CD14-positive monocyte (primary cell): Measurements from ENCODE around the gene PPP2R3A. TPM values are rescaled to one million over a fixed set of nuclear protein-coding genes. Genes with fewer than 3 reads are reported as not detected.
A peak's percentile ranks its signal among the peaks of the same experiment; 100 is the strongest.

ENCODE experiments used
- DNase-seq, 3 donors: peaks; one replicate each; pipeline ENCODE4 v3.0.0-alpha.2; 2011 to 2022
- H2AFZ ChIP-seq: 2 replicates; pipeline ENCODE4 v1.6.0; 2012; ENCODE audit warnings: mild to moderate bottlenecking, low read depth, low read length, inconsistent platforms; ENCODE audit not compliant: insufficient read depth, poor library complexity, severe bottlenecking
- H3K27ac ChIP-seq, 2 donors: 1 replicate in 1 of 2; 2 replicates in 1 of 2; pipeline ENCODE4 v1.5.1; 2012 to 2013; ENCODE audit warnings: low read length in 2 of 2, control low read depth in 1 of 2, inconsistent platforms in 1 of 2, low read depth in 1 of 2, mild to moderate bottlenecking in 1 of 2
- H3K27me3 ChIP-seq, 2 donors: one replicate each; pipeline versions ENCODE4 v1.6.0 to v1.6.1; 2011 to 2013; ENCODE audit warnings: low read length in 2 of 2; ENCODE audit not compliant: control insufficient read depth in 2 of 2, insufficient read depth in 2 of 2
- H3K36me3 ChIP-seq, 2 donors: replicated peaks in 1 of 2; 1 replicate in 1 of 2; 2 replicates in 1 of 2; pipeline versions ENCODE4 v1.5.1 to v1.6.1; 2012 to 2013; ENCODE audit warnings: low read length in 2 of 2, control low read depth in 1 of 2, inconsistent platforms in 1 of 2, mild to moderate bottlenecking in 1 of 2; ENCODE audit not compliant: insufficient read depth in 2 of 2, control insufficient read depth in 1 of 2
- H3K4me1 ChIP-seq, 2 donors: 1 replicate in 1 of 2; 2 replicates in 1 of 2; pipeline versions ENCODE4 v1.5.1 to v1.6.1; 2012 to 2013; ENCODE audit warnings: low read length in 2 of 2, control low read depth in 1 of 2, inconsistent platforms in 1 of 2, mild to moderate bottlenecking in 1 of 2, moderate library complexity in 1 of 2; ENCODE audit not compliant: insufficient read depth in 2 of 2, control insufficient read depth in 1 of 2
- H3K4me2 ChIP-seq: replicated peaks from 2 replicates; pipeline ENCODE3; 2012; ENCODE audit warnings: low read length, moderate library complexity, mild to moderate bottlenecking; ENCODE audit not compliant: poor library complexity, severe bottlenecking; ENCODE audit errors: extremely low read depth
- H3K4me3 ChIP-seq, 3 experiments: fragments of 200-600 bp in 1 of 3; sonication (generic) in 1 of 3; replicated peaks in 1 of 3; 1 replicate in 2 of 3; 2 replicates in 1 of 3; pipeline ENCODE4 v1.5.1; 2011 to 2013; ENCODE audit warnings: low read length in 3 of 3, mild to moderate bottlenecking in 3 of 3, control low read depth in 2 of 3, low read depth in 2 of 3, inconsistent platforms in 1 of 3, moderate library complexity in 1 of 3
- H3K79me2 ChIP-seq: 2 replicates; pipeline ENCODE4 v1.6.0; 2012; ENCODE audit warnings: mild to moderate bottlenecking, control low read depth, inconsistent platforms, low read length, moderate library complexity; ENCODE audit not compliant: insufficient read depth
- H3K9ac ChIP-seq: 2 replicates; pipeline ENCODE4 v1.6.0; 2017; ENCODE audit warnings: low read length, mild to moderate bottlenecking; ENCODE audit not compliant: insufficient read depth, poor library complexity, severe bottlenecking
- H3K9me3 ChIP-seq, 2 donors: replicated peaks in 1 of 2; 1 replicate in 1 of 2; 2 replicates in 1 of 2; pipeline versions ENCODE4 v1.5.1 to v1.6.1; 2012 to 2013; ENCODE audit warnings: low read length in 2 of 2, control low read depth in 1 of 2; ENCODE audit not compliant: control insufficient read depth in 1 of 2, insufficient read depth in 1 of 2
- H4K20me1 ChIP-seq: 2 replicates; pipeline ENCODE4 v1.6.0; 2012; ENCODE audit warnings: mild to moderate bottlenecking, low read length, control low read depth, moderate library complexity; ENCODE audit not compliant: insufficient read depth
- H3K27ac Mint-ChIP-seq, 7 donors: one replicate each; pipeline ENCODE4 v1.8.0; 2020; ENCODE audit warnings: mild to moderate bottlenecking in 7 of 7, mixed read lengths in 7 of 7, moderate library complexity in 6 of 7, inconsistent platforms in 2 of 7
- H3K27me3 Mint-ChIP-seq, 3 donors: one replicate each; pipeline ENCODE4 v1.8.0; 2021 to 2022; ENCODE audit warnings: low read depth in 3 of 3, mild to moderate bottlenecking in 3 of 3, mixed read lengths in 3 of 3, moderate library complexity in 3 of 3, inconsistent platforms in 1 of 3
- H3K36me3 Mint-ChIP-seq, 2 donors: one replicate each; pipeline ENCODE4 v1.8.0; 2020; ENCODE audit warnings: mixed read lengths in 2 of 2, inconsistent platforms in 1 of 2, mild to moderate bottlenecking in 1 of 2
- H3K4me1 Mint-ChIP-seq: one replicate; pipeline ENCODE4 v1.8.0; 2020; ENCODE audit warnings: mild to moderate bottlenecking, mixed read lengths
- H3K4me3 Mint-ChIP-seq, 2 donors: one replicate each; pipeline ENCODE4 v1.8.0; 2020; ENCODE audit warnings: mild to moderate bottlenecking in 2 of 2, mixed read lengths in 2 of 2, moderate library complexity in 1 of 2
- H3K9me3 Mint-ChIP-seq, 7 donors: one replicate each; pipeline ENCODE4 v1.8.0; 2020 to 2022; ENCODE audit warnings: mixed read lengths in 7 of 7, mild to moderate bottlenecking in 6 of 7, moderate library complexity in 6 of 7, inconsistent platforms in 2 of 7
- WGBS: methylation state at CpG from one replicate; pipeline ENCODE4 v1.1.5; 2013; ENCODE audit warnings: missing lambda C conversion rate; ENCODE audit not compliant: insufficient coverage; 5-methylcytosine and 5-hydroxymethylcytosine counted together
- intact Hi-C, 2 donors: fragments of 100-400 bp; cut with micrococcal nuclease; formaldehyde crosslinking; loops; one replicate each; pipeline versions ENCODE4 v1.15.0 to v1.15.1; 2023
- polyA plus RNA-seq, 3 donors: library from polyadenylated mRNA; depleted of rRNA in 1 of 3; unstranded in 2 of 3; stranded (reverse) in 1 of 3; fragments of 300-500 nt in 2 of 3; fragments of >200 nt in 1 of 3; fragmentation: Illumina TruSeq in 2 of 3; gene quantifications; 1 replicate in 2 of 3; 2 replicates in 1 of 3; pipeline ENCODE4 v1.2.3, GENCODE V29; 2012 to 2021
- TF ChIP-seq, protein P1 (sequence below): fragments of 200-600 bp; IDR thresholded peaks from one replicate; pipeline ENCODE4 v1.8.0; 2022; ENCODE audit warnings: antibody characterized with exemption, mild to moderate bottlenecking

Gene PPP2R3A
- polyA plus RNA-seq, 3 donors: 0.09 to 0.15 (median 0.10) TPM

DNA sequence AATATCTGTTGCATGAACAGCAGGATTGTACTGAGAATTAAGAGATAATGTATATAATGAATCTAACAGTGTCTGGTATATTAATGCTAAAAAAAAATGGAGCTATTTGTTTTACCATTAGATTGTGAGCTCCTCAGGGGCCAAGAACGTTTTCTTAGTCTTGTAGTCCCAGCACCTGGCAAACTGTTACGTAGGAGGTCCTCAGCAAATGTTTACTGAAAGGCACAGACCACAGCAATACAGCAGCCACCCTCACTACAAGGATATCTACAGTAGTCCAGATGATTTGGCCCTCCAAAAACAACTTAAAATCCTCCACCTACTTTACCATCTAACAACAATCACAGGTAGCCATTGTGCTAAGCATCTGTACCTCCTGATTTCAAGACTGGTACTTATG lies 170.9 kb downstream of the PPP2R3A start:
- no peak overlapping the region for H3K4me3 Mint-ChIP-seq
- intact Hi-C loops: no loop called here
- no peak overlapping the region for H3K27ac ChIP-seq

DNA sequence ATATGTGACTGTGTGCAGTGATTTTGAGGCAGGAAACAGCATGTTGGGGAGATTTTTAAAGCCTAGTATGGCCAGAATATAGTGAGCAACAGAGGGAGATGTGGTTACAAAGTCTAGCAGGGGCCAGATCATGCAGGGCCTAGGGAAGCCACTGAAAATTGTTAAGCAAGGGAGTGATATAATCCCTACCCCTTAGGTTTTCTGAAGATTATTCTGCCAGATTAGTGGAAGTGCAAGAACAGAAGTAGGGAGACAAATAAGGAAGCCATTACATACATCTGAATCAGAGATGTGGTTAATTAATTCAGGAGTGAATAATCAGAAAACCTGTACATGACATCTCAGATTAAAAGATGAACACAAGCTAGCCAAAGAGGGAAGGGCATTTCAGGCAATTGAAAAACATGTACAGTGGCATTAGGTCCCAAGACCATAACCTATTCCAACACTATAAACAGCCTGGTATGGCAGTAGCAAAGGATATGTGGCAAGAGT lies 175.8 kb downstream of the PPP2R3A start:
- H3K4me3 Mint-ChIP-seq: no peak overlapping the region
- H3K9ac ChIP-seq: no peak overlapping the region
- TF ChIP-seq, protein P1, sequence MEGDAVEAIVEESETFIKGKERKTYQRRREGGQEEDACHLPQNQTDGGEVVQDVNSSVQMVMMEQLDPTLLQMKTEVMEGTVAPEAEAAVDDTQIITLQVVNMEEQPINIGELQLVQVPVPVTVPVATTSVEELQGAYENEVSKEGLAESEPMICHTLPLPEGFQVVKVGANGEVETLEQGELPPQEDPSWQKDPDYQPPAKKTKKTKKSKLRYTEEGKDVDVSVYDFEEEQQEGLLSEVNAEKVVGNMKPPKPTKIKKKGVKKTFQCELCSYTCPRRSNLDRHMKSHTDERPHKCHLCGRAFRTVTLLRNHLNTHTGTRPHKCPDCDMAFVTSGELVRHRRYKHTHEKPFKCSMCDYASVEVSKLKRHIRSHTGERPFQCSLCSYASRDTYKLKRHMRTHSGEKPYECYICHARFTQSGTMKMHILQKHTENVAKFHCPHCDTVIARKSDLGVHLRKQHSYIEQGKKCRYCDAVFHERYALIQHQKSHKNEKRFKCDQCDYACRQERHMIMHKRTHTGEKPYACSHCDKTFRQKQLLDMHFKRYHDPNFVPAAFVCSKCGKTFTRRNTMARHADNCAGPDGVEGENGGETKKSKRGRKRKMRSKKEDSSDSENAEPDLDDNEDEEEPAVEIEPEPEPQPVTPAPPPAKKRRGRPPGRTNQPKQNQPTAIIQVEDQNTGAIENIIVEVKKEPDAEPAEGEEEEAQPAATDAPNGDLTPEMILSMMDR: no peak
- no peak overlapping the region for H2AFZ ChIP-seq
- peaks cover 0 to 7% of the 10 kb centered on the region in 2 donors for H3K36me3 Mint-ChIP-seq
- peaks cover 13% of the 10 kb centered on the region for H3K4me1 Mint-ChIP-seq
- no peaks in the 10 kb centered on the region for H3K4me1 ChIP-seq
- peaks cover 20% of the 10 kb centered on the region for H4K20me1 ChIP-seq
- H3K9me3 Mint-ChIP-seq: peaks cover 0 to 2% (median 0%) of the 10 kb centered on the region in 7 donors
- H3K27me3 ChIP-seq: no peaks in the 10 kb centered on the region
- peaks cover 0 to 2% of the 10 kb centered on the region in 2 donors for H3K36me3 ChIP-seq
- no peaks in the 10 kb centered on the region for H3K9me3 ChIP-seq
- H3K79me2 ChIP-seq: no peaks in the 10 kb centered on the region
- peak in 1 of 3 donors; percentile 5 for DNase-seq
- H3K27ac Mint-ChIP-seq: peak overlapping the region in 3 of 7 donors; percentile 6 to 45 (median 7)
- peak overlapping the region in 1 of 2 donors; percentile 8 for H3K27ac ChIP-seq
- intact Hi-C loops: no loop called here
- no peak overlapping the region for H3K4me2 ChIP-seq
- no peaks in the 10 kb centered on the region for H3K27me3 Mint-ChIP-seq
- H3K4me3 ChIP-seq: no peak overlapping the region

More for the DNA sequence above, 170.9 kb downstream of the PPP2R3A start:
- peaks cover 6% of the 10 kb centered on the region for H4K20me1 ChIP-seq
- H3K9me3 Mint-ChIP-seq: peaks cover 0 to 3% (median 0%) of the 10 kb centered on the region in 7 donors
- H3K9ac ChIP-seq: no peak overlapping the region
- no peaks in the 10 kb centered on the region for H3K36me3 ChIP-seq
- no peak overlapping the region for H3K27ac Mint-ChIP-seq
- peaks cover 8% of the 10 kb centered on the region for H3K4me1 Mint-ChIP-seq
- H3K27me3 ChIP-seq: no peaks in the 10 kb centered on the region
- H3K79me2 ChIP-seq: no peaks in the 10 kb centered on the region
- DNase-seq: no peak
- 90% methylated on average over 2 of the region's 2 CpGs for WGBS
- H3K4me1 ChIP-seq: no peaks in the 10 kb centered on the region
- H3K4me2 ChIP-seq: no peak overlapping the region
- H3K36me3 Mint-ChIP-seq: no peaks in the 10 kb centered on the region
- TF ChIP-seq, protein P1: no peak
- H3K9me3 ChIP-seq: no peaks in the 10 kb centered on the region
- H3K27me3 Mint-ChIP-seq: no peaks in the 10 kb centered on the region
- H2AFZ ChIP-seq: no peak overlapping the region
- H3K4me3 ChIP-seq: no peak overlapping the region
